Left forelimb (tissue), 1 donor: ENCODE data around the gene CCT3.
A peak's percentile ranks its signal among the peaks of the same experiment; 100 is the strongest.
"Not testable (repeated sequence)": the region's sequence is repeated elsewhere in the genome, so short reads cannot be mapped to it uniquely, and the experiment has no call there.

ENCODE experiments used
- DNase-seq: peaks from one replicate; pipeline ENCODE4 v3.0.0-alpha.2; 2018; ENCODE audit warnings: low spot score

CCT3 gene

GRCh38 chr1:156338180-156338976 lies at the start of gene CCT3, which contains the start of gene TSACC:
TSS of gene CCT3 (minus strand) at chr1:156338292. CDS start at chr1:156338184, 108 bp downstream.
TSS of gene TSACC (plus strand) at chr1:156338526. CDS start at chr1:156339758, 1,232 bp downstream.
- DNase-seq: peak; percentile 100

GRCh38 chr1:156387870-156388173 lies 49.7 kb upstream of the CCT3 start:
- DNase-seq: no peak

GRCh38 chr1:156386949-156387869 lies 49.1 kb upstream of the CCT3 start:
- DNase-seq: no peak

GRCh38 chr1:156386134-156386901 lies 48.2 kb upstream of the CCT3 start:
- DNase-seq: no peak

DNA sequence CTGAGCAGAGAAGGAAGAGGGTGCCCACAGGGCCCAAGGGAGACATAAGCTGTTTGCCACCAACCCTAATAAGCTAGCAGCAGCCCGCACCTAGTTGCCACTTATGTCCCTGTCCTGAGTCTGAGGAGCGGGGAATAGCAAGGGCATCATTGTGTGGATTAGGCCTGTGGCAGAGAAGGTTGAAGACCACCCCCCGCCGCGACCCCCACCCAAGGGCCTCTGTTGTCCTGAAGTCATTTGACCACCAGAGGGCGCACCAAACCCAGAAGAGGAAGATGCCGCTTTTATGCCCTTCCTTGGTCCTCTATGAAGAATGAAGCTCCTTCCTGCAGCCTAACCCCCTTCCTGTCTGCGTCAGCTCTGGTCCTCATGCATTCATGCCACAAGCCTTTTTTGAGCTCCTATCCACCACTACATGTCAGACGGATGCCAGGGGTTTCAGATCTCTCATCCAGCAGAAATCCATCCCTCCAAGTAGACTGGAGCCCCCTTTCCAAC lies 47.5 kb upstream of the CCT3 start:
- no peak for DNase-seq

GRCh38 chr1:156384658-156385057 lies 46.6 kb upstream of the CCT3 start:
- no peak for DNase-seq

DNA sequence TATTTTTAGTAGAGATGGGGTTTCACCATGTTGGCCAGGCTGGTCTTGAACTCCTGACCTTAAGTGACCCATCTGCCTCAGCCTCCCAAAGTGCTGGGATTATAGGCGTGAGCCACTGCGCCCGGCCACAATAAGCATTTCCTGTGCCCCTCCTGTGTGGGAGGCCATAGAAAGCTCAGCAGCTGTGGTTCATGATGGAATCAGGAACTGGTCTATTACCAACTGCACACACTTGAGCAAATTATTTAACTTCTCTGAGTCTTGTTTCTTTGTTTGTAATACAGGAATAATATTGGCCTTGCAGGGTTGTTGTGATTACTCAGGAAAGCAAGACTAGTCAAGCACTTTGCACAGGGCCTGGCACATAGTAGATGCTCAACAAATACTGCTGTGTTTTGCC lies 45.9 kb upstream of the CCT3 start:
- DNase-seq: no peak

GRCh38 chr1:156383023-156383422 lies 44.9 kb upstream of the CCT3 start:
- DNase-seq: no peak

DNA sequence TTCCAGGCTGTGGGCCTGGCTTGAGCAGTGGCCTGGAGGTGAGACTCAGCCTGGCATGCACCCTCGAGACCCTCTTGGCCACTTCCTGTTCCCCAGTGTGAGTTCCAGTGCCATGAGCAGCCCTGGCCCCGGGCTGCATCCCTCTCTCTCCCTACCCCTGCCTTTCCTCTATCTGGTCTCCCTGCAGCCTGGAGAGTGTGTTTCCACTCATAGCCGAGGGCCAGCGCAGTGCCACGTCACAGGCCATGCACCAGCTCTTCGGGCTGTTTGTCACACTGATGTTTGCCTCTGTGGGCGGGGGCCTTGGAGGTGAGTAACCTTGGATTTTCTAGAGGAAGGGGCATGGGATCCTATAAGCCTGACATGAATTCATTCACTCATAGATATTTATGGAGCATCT lies 44.5 kb upstream of the CCT3 start:
- DNase-seq: no peak

DNA sequence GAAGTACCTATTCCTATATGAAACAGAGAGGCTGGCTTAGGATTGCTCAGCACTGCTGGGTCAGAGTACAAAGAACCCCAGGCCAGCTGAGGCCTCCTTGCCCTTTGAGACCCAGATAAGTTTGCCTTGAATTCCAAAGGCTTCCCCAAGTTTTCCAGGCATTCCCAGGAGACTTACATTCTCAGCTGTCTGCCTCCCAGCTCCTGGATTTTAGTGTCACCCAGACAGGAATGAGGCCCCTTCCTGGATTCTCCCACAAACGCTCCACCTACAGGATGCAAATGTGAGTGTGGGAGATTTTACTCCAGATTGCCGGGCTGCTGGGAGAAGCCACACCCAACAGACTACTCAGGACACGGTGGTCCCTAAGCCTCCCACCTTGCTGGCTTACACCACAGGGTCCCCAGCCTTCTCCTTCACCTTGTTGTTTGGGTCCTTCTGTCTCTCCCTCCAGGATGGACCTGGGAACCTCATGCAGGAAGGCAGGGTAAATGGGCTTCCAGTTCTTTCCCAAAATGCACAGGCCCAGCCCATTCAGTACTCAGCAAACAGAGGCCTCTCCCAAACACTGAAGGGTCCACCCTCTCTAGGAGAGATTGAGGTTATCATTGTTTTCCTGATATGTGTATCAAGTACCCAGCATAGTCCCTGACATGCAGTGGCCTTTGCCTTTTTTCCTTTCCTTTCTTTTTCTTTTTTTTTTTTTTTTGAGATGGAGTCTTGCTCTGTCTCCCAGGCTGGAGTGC lies 41.5 kb upstream of the CCT3 start:
- DNase-seq: no peak

DNA sequence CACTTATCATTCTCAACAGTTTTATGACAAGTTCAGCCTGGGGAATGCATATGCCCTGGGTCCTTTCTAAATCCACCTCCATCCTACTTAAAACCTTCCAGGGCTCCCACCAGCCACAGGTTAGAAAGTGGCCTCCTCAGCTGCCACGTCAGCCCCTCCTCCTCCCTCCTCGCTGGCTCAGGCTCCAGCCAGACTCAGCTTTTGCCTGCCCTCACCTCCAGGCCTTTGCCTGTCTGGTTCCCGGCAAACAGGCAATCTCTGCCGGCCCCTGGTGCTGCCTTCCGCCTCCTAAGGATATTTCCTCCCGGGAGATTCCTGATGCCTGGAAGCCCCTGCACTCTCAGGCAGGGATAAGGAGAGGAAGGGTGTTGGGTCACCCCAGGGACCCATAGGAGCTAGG lies 40.5 kb upstream of the CCT3 start:
- DNase-seq: no peak

GRCh38 chr1:156376958-156377919 lies 39.1 kb upstream of the CCT3 start:
- DNase-seq: no peak

DNA sequence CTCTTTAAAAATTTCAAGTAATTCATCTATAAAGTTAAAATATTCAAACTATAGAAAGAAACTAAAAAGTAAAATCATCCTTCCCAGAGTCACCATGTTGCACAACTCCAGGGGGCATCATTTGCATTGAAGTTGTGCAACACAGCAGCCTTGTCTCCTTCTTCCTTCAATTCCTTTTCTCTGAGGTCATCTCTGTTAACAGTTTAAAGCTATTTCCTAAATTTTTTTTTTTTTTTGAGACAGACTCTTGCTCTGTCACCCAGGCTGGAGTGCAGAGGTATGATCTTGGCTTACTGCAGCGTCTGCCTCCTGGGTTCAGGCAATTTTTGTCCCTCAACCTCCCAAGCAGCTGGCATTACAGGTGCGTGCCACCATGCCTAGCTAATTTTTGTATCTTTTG lies 38.1 kb upstream of the CCT3 start:
- no peak for DNase-seq

GRCh38 chr1:156373546-156373945 lies 35.5 kb upstream of the CCT3 start:
- no peak for DNase-seq

GRCh38 chr1:156372876-156373275 lies 34.8 kb upstream of the CCT3 start:
- DNase-seq: no peak

GRCh38 chr1:156372265-156372586 lies 34.1 kb upstream of the CCT3 start:
- no peak for DNase-seq

GRCh38 chr1:156371553-156372264 lies 33.6 kb upstream of the CCT3 start:
- DNase-seq: no peak

GRCh38 chr1:156369685-156370286 lies 31.7 kb upstream of the CCT3 start:
- DNase-seq: not testable (repeated sequence)
